ENCODE data around the gene MEGF11.

GRCh38 chr15:65907661-65908060 lies 345.9 kb downstream of the MEGF11 start:
- TF ChIP-seq POLR2A (IDR thresholded peaks at IDR 0.05) (no peak), CTCF (IDR thresholded peaks at IDR 0.05) (no peak)
